SJCRH30 (cell line): ENCODE measurements around the gene BROX. TPM values are rescaled to one million over a fixed set of nuclear protein-coding genes. Genes with fewer than 3 reads are reported as not detected.
A peak's percentile ranks its signal among the peaks of the same experiment; 100 is the strongest.
"Not testable (repeated sequence)": the region's sequence is repeated elsewhere in the genome, so short reads cannot be mapped to it uniquely, and the experiment has no call there.

Source experiments
- DNase-seq, 2 experiments: peaks; one replicate each; pipeline ENCODE4 v3.0.0-alpha.2; 2015 to 2020
- H3K27ac ChIP-seq: fragments of 250-450 bp; sonication (Bioruptor Pico); 2 replicates; pipeline ENCODE4 v1.5.1; 2020; ENCODE audit warnings: mild to moderate bottlenecking, moderate library complexity
- H3K27me3 ChIP-seq: fragments of 250-450 bp; sonication (Bioruptor Pico); 2 replicates; pipeline ENCODE4 v1.5.1; 2020; ENCODE audit warnings: mild to moderate bottlenecking, moderate library complexity
- H3K36me3 ChIP-seq: fragments of 250-450 bp; sonication (Bioruptor Pico); 2 replicates; pipeline ENCODE4 v1.5.1; 2020; ENCODE audit warnings: mild to moderate bottlenecking, moderate library complexity
- H3K4me1 ChIP-seq: fragments of 250-450 bp; sonication (Bioruptor Pico); 2 replicates; pipeline ENCODE4 v1.5.1; 2020; ENCODE audit warnings: mild to moderate bottlenecking, moderate library complexity
- H3K4me3 ChIP-seq: fragments of 250-450 bp; sonication (Bioruptor Pico); 2 replicates; pipeline ENCODE4 v1.5.1; 2020; ENCODE audit warnings: mild to moderate bottlenecking, moderate library complexity
- H3K9me3 ChIP-seq: fragments of 250-450 bp; sonication (Bioruptor Pico); replicated peaks from 2 replicates; pipeline ENCODE4 v1.5.1; 2020; ENCODE audit warnings: mild to moderate bottlenecking, moderate library complexity
- total RNA-seq: library from RNA; depleted of rRNA; stranded (reverse); fragments of >200 nt; shearing (Covaris generic); gene quantifications from 2 replicates; pipeline ENCODE4 v1.2.3, GENCODE V29; 2014; rRNA removed

The BROX gene
- 57.2 and 68.2 TPM in 2 replicates for total RNA-seq

- Histone ChIP-seq H3K36me3 (peaks cover 15% of the 10 kb centered on the region), H3K4me1 (peaks cover 6% of the 10 kb centered on the region), H3K4me3 (peak within 1 kb of the TSS; percentile 87), H3K9me3 (no peaks in the 10 kb centered on the region), H3K27me3 (no peaks in the 10 kb centered on the region), H3K27ac (peak within 1 kb of the TSS; percentile 95)
- peak; percentile 94 to 95 for DNase-seq
Observed at GRCh38 chr1:222712253-222713090, at the start of gene BROX, which contains the start of gene AIDA. BROX (plus strand) TSS chr1:222712564; CDS start chr1:222715700, 3,136 bp downstream. AIDA (minus strand) TSS chr1:222712491; CDS start chr1:222712317, 174 bp downstream.

- peaks cover 89% of the 10 kb centered on the region for H3K36me3 ChIP-seq
- no peaks in the 10 kb centered on the region for H3K27me3 ChIP-seq
- no peak overlapping the region for H3K4me3 ChIP-seq
- no peak for DNase-seq
- H3K4me1 ChIP-seq: no peaks in the 10 kb centered on the region
- no peaks in the 10 kb centered on the region for H3K9me3 ChIP-seq
- H3K27ac ChIP-seq: no peak overlapping the region
Observed at GRCh38 chr1:222663431-222663934, 48.9 kb upstream of the BROX start.

GRCh38 chr1:222665964-222666363, 46.4 kb upstream of the BROX start:
- Histone ChIP-seq H3K27me3 (no peaks in the 10 kb centered on the region), H3K9me3 (no peaks in the 10 kb centered on the region), H3K36me3 (peaks cover 72% of the 10 kb centered on the region), H3K4me1 (no peaks in the 10 kb centered on the region), H3K27ac (no peak overlapping the region), H3K4me3 (no peak overlapping the region)
- DNase-seq: no peak

- not testable (repeated sequence) for H3K4me3 ChIP-seq, H3K4me1 ChIP-seq, H3K27me3 ChIP-seq, DNase-seq, H3K27ac ChIP-seq, H3K9me3 ChIP-seq
- H3K36me3 ChIP-seq: peaks cover 67% of the 10 kb centered on the region
Observed at GRCh38 chr1:222668184-222668583, 44.2 kb upstream of the BROX start.

GRCh38 chr1:222669107-222669506, 43.3 kb upstream of the BROX start:
- H3K27me3 ChIP-seq, H3K4me1 ChIP-seq, DNase-seq, H3K4me3 ChIP-seq, H3K9me3 ChIP-seq, H3K27ac ChIP-seq: not testable (repeated sequence)
- peaks cover 64% of the 10 kb centered on the region for H3K36me3 ChIP-seq

- H3K9me3 ChIP-seq: no peaks in the 10 kb centered on the region
- no peak for DNase-seq
- peaks cover 64% of the 10 kb centered on the region for H3K36me3 ChIP-seq
Observed at GRCh38 chr1:222670110-222670509, 42.3 kb upstream of the BROX start.

GRCh38 chr1:222680080-222680479, 32.3 kb upstream of the BROX start:
- H3K9me3 ChIP-seq: no peaks in the 10 kb centered on the region
- peaks cover 26% of the 10 kb centered on the region for H3K36me3 ChIP-seq
- H3K4me1 ChIP-seq: no peaks in the 10 kb centered on the region
- no peak for DNase-seq
- no peaks in the 10 kb centered on the region for H3K27me3 ChIP-seq
- no peak overlapping the region for H3K4me3 ChIP-seq
- H3K27ac ChIP-seq: no peak overlapping the region

More at GRCh38 chr1:222670110-222670509, 42.3 kb upstream of the BROX start:
- Histone ChIP-seq H3K4me3 (no peak overlapping the region), H3K27me3 (no peaks in the 10 kb centered on the region), H3K27ac (no peak overlapping the region), H3K4me1 (no peaks in the 10 kb centered on the region)

GRCh38 chr1:222691016-222691415, 21.3 kb upstream of the BROX start:
- no peaks in the 10 kb centered on the region for H3K27me3 ChIP-seq
- H3K9me3 ChIP-seq: no peaks in the 10 kb centered on the region
- DNase-seq: peak; percentile 45 to 76
- H3K4me3 ChIP-seq: no peak overlapping the region
- H3K27ac ChIP-seq: no peak overlapping the region
- peaks cover 40% of the 10 kb centered on the region for H3K36me3 ChIP-seq
- H3K4me1 ChIP-seq: peaks cover 9% of the 10 kb centered on the region

GRCh38 chr1:222694927-222695326, 17.4 kb upstream of the BROX start:
- Histone ChIP-seq H3K27ac (no peak overlapping the region), H3K36me3 (peaks cover 34% of the 10 kb centered on the region), H3K4me3 (no peak overlapping the region), H3K9me3 (no peaks in the 10 kb centered on the region), H3K4me1 (peaks cover 9% of the 10 kb centered on the region), H3K27me3 (no peaks in the 10 kb centered on the region)
- DNase-seq: no peak

- no peak overlapping the region for H3K4me3 ChIP-seq
- no peaks in the 10 kb centered on the region for H3K27me3 ChIP-seq
- no peak overlapping the region for H3K27ac ChIP-seq
- H3K4me1 ChIP-seq: no peaks in the 10 kb centered on the region
- DNase-seq: no peak
- no peaks in the 10 kb centered on the region for H3K9me3 ChIP-seq
- H3K36me3 ChIP-seq: peaks cover 43% of the 10 kb centered on the region
Observed at GRCh38 chr1:222696741-222697140, 15.6 kb upstream of the BROX start.

- DNase-seq: no peak
- Histone ChIP-seq H3K4me3 (no peak overlapping the region), H3K4me1 (no peaks in the 10 kb centered on the region), H3K36me3 (peaks cover 42% of the 10 kb centered on the region), H3K9me3 (no peaks in the 10 kb centered on the region), H3K27ac (no peak overlapping the region), H3K27me3 (no peaks in the 10 kb centered on the region)
Observed at GRCh38 chr1:222697203-222697602, 15.2 kb upstream of the BROX start.

GRCh38 chr1:222697826-222698225, 14.5 kb upstream of the BROX start:
- Histone ChIP-seq H3K9me3 (no peaks in the 10 kb centered on the region), H3K36me3 (peaks cover 45% of the 10 kb centered on the region)

GRCh38 chr1:222702210-222702609, 10.2 kb upstream of the BROX start:
- Histone ChIP-seq H3K36me3 (peaks cover 60% of the 10 kb centered on the region), H3K4me3 (no peak overlapping the region), H3K4me1 (no peaks in the 10 kb centered on the region), H3K9me3 (peaks cover 8% of the 10 kb centered on the region; the same call in 1 of the 2 replicates), H3K27ac (no peak overlapping the region), H3K27me3 (no peaks in the 10 kb centered on the region)
- DNase-seq: no peak

More at GRCh38 chr1:222697826-222698225, 14.5 kb upstream of the BROX start:
- no peaks in the 10 kb centered on the region for H3K27me3 ChIP-seq
- H3K27ac ChIP-seq: no peak overlapping the region
- H3K4me1 ChIP-seq: no peaks in the 10 kb centered on the region
- no peak overlapping the region for H3K4me3 ChIP-seq
- no peak for DNase-seq

GRCh38 chr1:222704260-222704659, 8.1 kb upstream of the BROX start:
- peaks cover 8% of the 10 kb centered on the region; the same call in 1 of the 2 replicates for H3K9me3 ChIP-seq
- peaks cover 53% of the 10 kb centered on the region for H3K36me3 ChIP-seq
- H3K4me1 ChIP-seq: no peaks in the 10 kb centered on the region
- no peaks in the 10 kb centered on the region for H3K27me3 ChIP-seq
- H3K27ac ChIP-seq: no peak overlapping the region
- DNase-seq: no peak
- no peak overlapping the region for H3K4me3 ChIP-seq

GRCh38 chr1:222706815-222707214, 5.5 kb upstream of the BROX start:
- Histone ChIP-seq H3K36me3 (peaks cover 33% of the 10 kb centered on the region), H3K27me3 (no peaks in the 10 kb centered on the region), H3K4me1 (peaks cover 6% of the 10 kb centered on the region), H3K27ac (no peak overlapping the region), H3K9me3 (peaks cover 8% of the 10 kb centered on the region; the same call in 1 of the 2 replicates), H3K4me3 (no peak overlapping the region)
- no peak for DNase-seq
